BE2C (cell line): ENCODE measurements around the gene DENND6B.

Experiments
- DNase-seq: peaks from one replicate; pipeline ENCODE4 v3.0.0-alpha.2; 2020
- H3K27me3 ChIP-seq: fragments of 250-450 bp; sonication (Bioruptor Pico); 2 replicates; pipeline ENCODE4 v1.5.1; 2020; ENCODE audit warnings: mild to moderate bottlenecking
- H3K36me3 ChIP-seq: fragments of 250-450 bp; sonication (Bioruptor Pico); 2 replicates; pipeline ENCODE4 v1.5.1; 2020; ENCODE audit warnings: mild to moderate bottlenecking
- H3K4me1 ChIP-seq: fragments of 250-450 bp; sonication (Bioruptor Pico); 2 replicates; pipeline ENCODE4 v1.5.1; 2020
- H3K4me3 ChIP-seq: 2 replicates; pipeline ENCODE4 v1.5.1; 2011; ENCODE audit warnings: low read depth, low read length
- H3K9me3 ChIP-seq: fragments of 250-450 bp; sonication (Bioruptor Pico); 2 replicates; pipeline ENCODE4 v1.5.1; 2020
- TF ChIP-seq, protein P1 (sequence below): IDR thresholded peaks from 2 replicates; pipeline ENCODE4 v1.5.1; 2012; ENCODE audit warnings: mild to moderate bottlenecking, low read depth, low read length

DENND6B gene

DNA sequence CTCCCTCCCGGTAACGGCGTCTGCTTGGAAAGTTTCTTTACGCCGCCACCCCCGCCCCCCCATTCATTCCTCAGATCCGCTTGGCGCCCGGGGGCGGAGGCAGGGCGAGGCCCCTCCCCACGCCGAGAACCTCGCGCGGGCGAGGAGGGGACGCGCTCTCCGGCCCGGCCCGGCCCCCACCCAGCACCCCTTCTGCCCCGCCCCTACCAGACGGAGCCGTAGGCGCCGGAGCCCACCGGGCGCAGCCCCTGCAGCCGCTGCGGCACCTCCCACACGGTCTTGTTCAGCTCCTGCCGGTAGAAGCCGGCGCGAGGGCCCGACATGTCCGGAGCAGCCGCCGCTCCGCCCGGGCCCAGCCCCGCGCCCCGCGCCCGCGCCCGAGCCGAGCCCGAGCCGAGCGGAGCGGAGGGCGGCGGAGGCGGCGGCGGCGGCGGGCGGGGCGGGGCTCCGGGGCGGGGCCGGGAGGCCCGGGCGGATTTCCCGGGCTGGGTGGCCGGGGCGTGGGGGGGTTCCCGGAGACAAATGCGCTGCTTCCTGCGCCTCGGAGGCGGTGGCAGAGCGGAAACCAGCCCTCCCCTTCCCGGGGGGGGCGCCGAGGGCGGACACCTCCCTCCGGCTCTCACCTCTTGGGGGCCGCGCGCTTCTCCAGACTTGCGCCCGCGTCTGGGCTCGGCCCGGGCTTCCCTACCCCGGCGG, 56.7 kb downstream of the DENND6B start, which contains the start of gene MAPK11:
TSS of gene MAPK11 (minus strand) at position 411 of the 696 bp plus-strand sequence. CDS start at position 323, 88 bp downstream.
- TF ChIP-seq, protein P1, sequence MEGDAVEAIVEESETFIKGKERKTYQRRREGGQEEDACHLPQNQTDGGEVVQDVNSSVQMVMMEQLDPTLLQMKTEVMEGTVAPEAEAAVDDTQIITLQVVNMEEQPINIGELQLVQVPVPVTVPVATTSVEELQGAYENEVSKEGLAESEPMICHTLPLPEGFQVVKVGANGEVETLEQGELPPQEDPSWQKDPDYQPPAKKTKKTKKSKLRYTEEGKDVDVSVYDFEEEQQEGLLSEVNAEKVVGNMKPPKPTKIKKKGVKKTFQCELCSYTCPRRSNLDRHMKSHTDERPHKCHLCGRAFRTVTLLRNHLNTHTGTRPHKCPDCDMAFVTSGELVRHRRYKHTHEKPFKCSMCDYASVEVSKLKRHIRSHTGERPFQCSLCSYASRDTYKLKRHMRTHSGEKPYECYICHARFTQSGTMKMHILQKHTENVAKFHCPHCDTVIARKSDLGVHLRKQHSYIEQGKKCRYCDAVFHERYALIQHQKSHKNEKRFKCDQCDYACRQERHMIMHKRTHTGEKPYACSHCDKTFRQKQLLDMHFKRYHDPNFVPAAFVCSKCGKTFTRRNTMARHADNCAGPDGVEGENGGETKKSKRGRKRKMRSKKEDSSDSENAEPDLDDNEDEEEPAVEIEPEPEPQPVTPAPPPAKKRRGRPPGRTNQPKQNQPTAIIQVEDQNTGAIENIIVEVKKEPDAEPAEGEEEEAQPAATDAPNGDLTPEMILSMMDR: no peak
- Histone ChIP-seq H3K36me3 (peaks cover 6% of the 10 kb centered on the region), H3K4me3 (peak within 1 kb of the TSS; percentile 65), H3K27me3 (peaks cover 5% of the 10 kb centered on the region), H3K4me1 (peaks cover 17% of the 10 kb centered on the region), H3K9me3 (no peaks in the 10 kb centered on the region)
- peak; percentile 49 for DNase-seq

DNA sequence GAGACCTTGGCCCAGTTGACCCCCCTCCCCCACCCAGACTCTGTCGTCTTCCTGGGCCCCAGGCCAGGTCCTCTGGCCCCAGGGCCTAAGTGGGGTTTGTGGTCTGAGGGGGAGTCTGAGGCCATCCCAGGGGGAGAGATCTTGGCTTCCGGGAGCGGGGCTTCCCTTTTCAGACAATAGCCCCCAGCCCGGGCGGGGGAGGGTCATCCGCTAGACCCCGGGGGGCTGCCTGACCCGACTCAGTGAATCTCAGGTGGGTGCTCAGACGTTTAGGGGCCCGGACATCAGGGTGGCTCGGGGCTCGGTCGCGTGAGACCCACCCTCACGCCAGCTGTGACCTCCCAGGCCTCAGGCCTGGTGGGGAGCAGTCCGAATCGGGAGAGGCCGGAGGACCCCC, 57.2 kb downstream of the DENND6B start:
- Histone ChIP-seq H3K36me3 (peaks cover 3% of the 10 kb centered on the region; the same call in 1 of the 2 replicates), H3K4me1 (peaks cover 14% of the 10 kb centered on the region), H3K9me3 (no peaks in the 10 kb centered on the region), H3K4me3 (peak overlapping the region; percentile 37), H3K27me3 (peaks cover 5% of the 10 kb centered on the region)
- DNase-seq: no peak
- TF ChIP-seq, protein P1: no peak

- no peak for DNase-seq
- TF ChIP-seq, protein P1: no peak
- Histone ChIP-seq H3K36me3 (no peaks in the 10 kb centered on the region), H3K4me1 (peaks cover 9% of the 10 kb centered on the region), H3K27me3 (peaks cover 5% of the 10 kb centered on the region), H3K4me3 (no peak overlapping the region), H3K9me3 (no peaks in the 10 kb centered on the region)
Observed at GRCh38 chr22:50268655-50269113, 58.1 kb downstream of the DENND6B start.

GRCh38 chr22:50267591-50268390, 59.0 kb downstream of the DENND6B start:
- no peak overlapping the region for H3K4me3 ChIP-seq
- no peak for DNase-seq
- H3K27me3 ChIP-seq: peaks cover 5% of the 10 kb centered on the region
- TF ChIP-seq, protein P1: no peak
- peaks cover 11% of the 10 kb centered on the region for H3K4me1 ChIP-seq
- no peaks in the 10 kb centered on the region for H3K9me3 ChIP-seq
- H3K36me3 ChIP-seq: no peaks in the 10 kb centered on the region

GRCh38 chr22:50266994-50267393, 59.8 kb downstream of the DENND6B start:
- TF ChIP-seq, protein P1: no peak
- no peak overlapping the region for H3K4me3 ChIP-seq
- peaks cover 5% of the 10 kb centered on the region for H3K27me3 ChIP-seq
- H3K9me3 ChIP-seq: no peaks in the 10 kb centered on the region
- peaks cover 14% of the 10 kb centered on the region for H3K4me1 ChIP-seq
- H3K36me3 ChIP-seq: no peaks in the 10 kb centered on the region
- no peak for DNase-seq
